ENCODE results near the gene ASB2.

Gene ASB2

DNA sequence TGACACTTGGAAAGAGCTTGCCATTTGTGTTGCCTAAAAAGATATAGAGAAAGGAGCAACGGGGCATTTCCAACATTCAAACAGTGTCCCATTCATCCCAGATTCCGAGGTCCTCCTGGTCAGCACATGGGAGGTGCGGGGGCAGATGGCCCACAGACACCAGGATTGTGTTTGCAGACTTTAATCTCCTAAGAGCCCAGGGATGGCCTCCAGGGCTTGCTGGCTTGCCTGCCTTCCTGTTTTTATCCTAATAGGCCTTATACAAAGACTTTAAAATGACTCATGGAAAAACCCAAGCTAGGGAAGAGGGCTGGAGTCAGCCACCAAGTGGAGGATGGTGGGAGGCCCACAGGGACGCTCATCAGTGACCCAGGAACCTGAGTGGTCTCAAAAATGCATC, 70.7 kb downstream of the ASB2 start:
- no peak for DNase-seq (ENCODE audit: low read depth)

DNA sequence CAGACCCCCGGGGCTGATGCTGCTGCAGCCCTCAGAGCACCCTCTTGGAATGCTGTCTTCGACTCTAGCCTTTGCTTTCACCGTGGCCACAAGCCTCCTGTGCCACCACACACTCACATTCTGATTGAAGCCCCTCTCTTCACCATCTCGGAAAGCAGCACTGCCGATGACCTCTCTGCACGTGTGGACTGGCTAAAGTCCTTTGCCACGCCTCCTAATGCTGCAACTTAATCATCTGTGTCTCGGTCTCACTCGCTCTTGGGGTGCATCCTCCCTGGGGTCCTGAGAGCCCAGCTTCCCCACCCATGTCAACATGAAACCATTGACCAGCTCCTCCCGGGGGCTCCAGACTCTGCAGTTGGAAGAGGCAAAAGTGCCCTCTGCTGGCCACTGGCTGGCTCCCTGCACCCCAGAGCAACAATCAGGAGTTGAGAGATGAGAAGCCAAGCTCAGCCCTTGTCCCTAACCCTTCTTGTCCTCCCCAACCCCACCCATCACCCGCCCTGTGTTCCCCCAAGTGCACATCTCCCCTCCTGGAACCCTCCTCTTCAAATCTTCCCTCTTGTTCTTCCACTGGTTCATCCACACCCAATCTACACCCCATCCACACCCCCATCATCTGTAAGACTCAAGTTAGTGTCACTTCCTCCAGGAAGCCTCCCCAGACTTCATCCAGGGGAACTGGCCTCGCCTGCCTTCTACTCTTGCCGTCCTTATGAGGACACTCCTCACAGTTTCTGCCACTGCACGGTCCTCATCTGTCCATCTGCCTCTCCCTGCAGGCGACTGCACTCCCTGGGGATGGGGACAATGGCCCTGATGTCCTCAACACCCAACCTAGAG, 72.8 kb downstream of the ASB2 start:
- no peak for DNase-seq (ENCODE audit: low read depth)

- no peak for DNase-seq (ENCODE audit: low read depth)
Measured at GRCh38 chr14:93902619-93903307, 73.6 kb downstream of the ASB2 start.

DNA sequence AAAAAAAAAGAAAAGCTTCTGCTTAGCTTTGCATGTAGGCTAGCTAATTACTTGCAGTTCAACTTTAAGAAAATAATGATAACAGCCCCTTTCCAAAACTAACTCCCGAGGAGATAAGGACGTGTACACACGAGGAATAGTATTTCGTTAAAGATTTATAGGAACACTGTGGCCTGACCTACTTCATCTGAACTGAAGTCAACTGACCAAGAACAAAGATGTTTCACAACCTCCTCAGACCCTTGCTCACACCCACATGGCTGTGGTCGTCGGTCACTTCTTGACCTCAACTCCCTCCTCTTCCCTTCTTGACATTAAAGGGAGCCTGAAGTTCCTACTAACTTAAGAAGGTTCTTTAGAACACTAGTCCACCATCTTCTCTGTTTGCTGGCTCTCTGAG, 74.6 kb downstream of the ASB2 start:
- DNase-seq (ENCODE audit: low read depth): no peak

DNA sequence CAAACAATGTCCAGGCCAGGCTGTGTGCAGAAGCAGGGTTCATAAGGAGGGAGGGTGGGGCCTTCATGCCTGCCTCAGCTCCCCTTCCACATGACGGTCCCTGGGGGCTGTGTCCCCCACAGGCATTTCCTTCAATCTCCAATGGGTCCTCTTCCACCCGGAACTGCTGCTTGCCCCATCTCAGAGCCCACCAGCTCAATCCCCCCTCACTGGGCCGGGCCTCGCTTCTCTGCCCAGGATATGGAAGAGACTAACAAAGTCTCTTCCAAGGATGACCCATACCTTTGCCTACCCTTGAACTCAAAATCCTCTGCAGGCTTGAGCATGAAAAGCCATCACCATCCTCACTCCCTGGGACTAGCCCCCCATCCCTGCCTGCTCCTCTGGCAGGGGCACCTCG, 77.6 kb downstream of the ASB2 start:
- DNase-seq (ENCODE audit: low read depth): no peak

DNA sequence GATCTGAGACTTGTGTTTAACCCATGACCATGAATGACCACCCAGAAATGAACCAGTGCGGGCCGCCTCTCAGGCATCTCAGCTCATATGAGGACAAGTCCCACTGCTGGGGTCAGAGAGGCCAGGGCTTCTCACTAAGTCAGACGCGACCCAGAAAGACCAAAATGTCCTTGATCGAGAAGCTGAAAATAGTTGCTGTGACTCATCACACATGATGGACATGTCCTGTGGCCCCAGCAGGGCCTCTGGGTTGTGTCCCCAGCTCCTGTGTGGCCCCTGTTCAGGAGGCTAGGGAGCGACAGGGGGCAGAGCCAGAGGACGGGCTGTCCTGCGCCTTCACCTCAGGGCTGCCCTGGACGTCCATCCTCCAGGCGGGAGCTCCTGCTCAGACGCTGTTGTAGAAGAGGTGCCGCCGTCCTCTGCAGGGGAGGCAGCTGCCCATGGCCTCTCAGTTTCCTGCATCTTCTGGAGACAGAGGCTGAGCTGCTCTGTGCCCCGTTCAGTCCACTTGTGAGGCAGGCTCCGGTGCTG, 78.2 kb downstream of the ASB2 start:
- DNase-seq (ENCODE audit: low read depth): no peak

DNA sequence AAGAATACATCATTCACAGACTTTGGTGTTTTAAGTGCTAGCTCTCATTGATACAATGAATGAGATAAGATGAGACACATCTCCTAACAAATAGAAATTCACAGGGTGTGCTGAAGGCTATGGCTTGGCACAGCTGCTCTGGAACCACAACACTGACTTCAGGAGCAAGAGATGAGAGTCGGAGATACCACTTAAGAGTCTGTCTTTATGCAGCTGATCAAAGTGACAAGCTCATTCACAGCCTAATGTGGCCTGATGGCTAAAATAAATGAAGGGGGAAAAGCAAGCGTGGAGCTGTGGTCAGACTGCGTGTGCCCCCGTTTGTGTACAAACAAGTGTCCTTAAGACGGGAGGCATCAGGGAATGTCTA, 78.9 kb downstream of the ASB2 start:
- no peak for DNase-seq (ENCODE audit: low read depth)

DNA sequence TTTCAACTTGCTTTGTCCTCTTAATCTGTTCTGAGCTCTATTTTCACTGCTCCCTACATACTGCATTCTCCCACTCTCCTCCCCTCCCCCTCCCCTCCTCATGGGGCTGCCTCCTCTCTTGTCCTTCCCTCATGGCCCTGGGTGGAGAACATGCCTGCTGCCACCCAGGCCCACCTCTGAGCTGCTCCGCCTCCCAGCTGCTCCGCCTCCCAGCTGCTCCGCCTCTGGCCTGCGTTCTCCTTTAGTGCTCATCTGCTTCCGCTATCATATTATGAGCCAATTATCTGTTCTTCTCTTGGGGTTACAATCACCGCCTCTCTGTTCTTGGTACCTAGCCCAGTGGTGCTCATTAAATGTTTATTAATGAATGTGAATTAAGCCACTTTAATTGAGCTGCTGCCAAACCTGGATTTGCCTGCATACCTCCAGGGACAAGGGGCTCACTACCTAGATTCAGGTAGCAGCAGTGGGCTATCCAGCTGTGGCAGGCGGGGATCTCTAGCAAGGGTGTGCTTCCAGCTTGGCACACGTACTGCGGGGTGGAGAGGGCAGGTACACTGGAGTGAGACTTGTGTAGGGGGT, 81.3 kb downstream of the ASB2 start:
- no peak for DNase-seq (ENCODE audit: low read depth)

- no peak for DNase-seq (ENCODE audit: low read depth)
Measured at GRCh38 chr14:93893661-93894261, 82.6 kb downstream of the ASB2 start.

DNA sequence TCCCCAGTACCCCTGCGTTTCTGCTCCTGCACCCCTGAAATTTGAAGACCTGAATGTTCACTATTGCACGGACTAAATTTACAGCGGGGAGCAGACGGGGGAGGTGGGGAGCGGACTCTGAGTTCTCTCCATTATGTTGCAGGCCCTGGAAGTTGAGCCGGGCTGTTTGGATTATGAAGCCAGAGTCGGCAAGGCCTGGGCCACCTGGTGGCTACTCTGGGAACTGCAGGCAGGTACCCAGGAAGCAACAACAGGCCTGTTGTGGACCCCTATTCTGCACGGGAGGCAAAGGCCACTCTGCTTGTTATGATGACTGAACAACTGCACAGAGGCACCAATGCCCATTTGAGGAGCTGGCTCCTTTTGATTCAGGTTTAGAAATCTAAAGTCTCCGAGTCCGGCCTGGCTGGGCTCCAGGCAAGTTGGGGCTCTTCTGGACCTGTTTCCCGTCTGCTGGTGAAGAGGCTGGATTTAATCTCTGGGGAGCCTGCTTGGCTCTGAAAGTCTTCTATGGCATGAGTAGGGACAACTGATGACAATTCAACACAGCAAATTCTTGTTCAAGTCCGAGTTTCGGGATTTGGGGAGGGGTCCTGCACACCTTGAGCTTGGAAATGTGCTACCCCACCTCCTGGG, 83.3 kb downstream of the ASB2 start:
- peak; percentile 76 for DNase-seq (ENCODE audit: low read depth)

GRCh38 chr14:93892505-93892839, 83.9 kb downstream of the ASB2 start:
- DNase-seq (ENCODE audit: low read depth): no peak

- DNase-seq (ENCODE audit: low read depth): no peak
Measured at GRCh38 chr14:93891756-93892504, 84.4 kb downstream of the ASB2 start.

DNA sequence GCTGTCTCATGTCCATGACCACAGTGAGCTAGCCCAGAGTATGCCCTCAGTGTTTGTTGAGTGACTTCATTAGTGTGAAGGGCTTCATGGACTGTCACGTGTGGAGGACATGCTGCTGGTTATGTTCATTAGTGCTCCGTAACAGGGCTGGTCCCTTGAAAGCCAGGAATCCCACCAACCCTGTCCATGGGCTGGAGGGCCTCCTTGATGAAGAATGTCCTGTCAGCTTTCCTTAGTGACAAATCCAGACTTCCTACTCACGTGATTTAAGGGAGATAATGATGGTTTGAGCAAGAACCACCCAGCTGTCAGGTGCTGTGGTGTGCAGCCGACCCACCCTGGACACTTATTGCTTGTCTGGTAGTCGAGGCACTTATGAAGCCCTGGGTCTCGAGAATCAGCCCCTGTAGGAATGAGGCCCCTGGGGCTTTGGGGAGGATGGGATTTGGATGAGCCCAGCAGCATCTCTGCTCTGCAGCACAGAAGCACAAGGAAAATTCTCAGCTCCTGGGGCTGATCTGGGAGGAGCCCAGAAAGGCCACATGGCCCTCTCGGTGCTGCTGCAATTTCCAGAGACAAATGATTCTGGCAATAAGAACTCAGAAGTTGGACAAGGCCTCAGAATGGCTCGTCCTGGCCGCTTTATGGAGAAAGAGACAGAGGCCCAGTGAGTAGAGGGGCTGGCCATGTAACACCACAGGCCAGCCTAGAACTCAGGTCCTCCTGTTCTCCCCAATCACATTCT, 86.5 kb downstream of the ASB2 start:
- DNase-seq (ENCODE audit: low read depth): no peak

DNA sequence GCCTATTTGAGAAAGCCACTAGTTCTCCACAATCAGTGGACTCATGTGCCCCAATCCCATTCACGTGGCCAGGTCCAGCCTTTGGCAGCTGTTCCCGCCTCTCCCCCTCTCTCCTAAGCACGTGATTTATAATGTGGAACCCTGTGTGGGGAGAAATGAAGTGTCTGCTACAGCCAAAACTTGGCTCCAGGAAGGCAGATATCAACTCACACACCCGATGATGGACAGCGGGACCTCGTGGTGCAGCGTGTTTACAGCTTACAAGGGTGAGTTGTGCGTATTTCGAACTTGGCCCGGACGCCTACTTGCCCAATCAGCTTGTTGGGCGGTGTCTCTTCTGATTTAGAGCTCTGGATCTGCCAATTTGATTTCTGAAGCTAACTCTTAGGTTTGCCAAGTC, 87.4 kb downstream of the ASB2 start:
- no peak for DNase-seq (ENCODE audit: low read depth)

- DNase-seq (ENCODE audit: low read depth): no peak
Measured at GRCh38 chr14:93884950-93885349, 91.4 kb downstream of the ASB2 start.

Measured in stimulated activated CD8-positive, alpha-beta memory T cell treated with anti-CD3 and anti-CD28 coated beads, Interleukin-15, amount 100 ng/mL, for 24 hours (primary cell).